B cell (primary cell): ENCODE results near the gene TMEM108.

Experiments
- CTCF ChIP-seq: fragments of 200-600 bp; IDR thresholded peaks from one replicate; pipeline ENCODE4 v1.8.0; 2022; ENCODE audit warnings: antibody characterized with exemption, mild to moderate bottlenecking
- EZH2 ChIP-seq: IDR thresholded peaks from 2 replicates; pipeline ENCODE4 v1.6.1; 2012; ENCODE audit warnings: borderline replicate concordance, low read depth, mild to moderate bottlenecking, moderate library complexity, low read length; ENCODE audit not compliant: insufficient read depth, poor library complexity, severe bottlenecking

- no peak for TF ChIP-seq CTCF
- no peak for TF ChIP-seq EZH2
Measured at GRCh38 chr3:133295944-133296917, 258.0 kb downstream of the TMEM108 start.
